GM18868 (cell line): Measurements from ENCODE around the gene GNB1L.
"Not testable (repeated sequence)": the region's sequence is repeated elsewhere in the genome, so short reads cannot be mapped to it uniquely, and the experiment has no call there.

Source experiments
- ATAC-seq: cut with Tn5 transposase; IDR thresholded peaks from one replicate; pipeline ENCODE4 v1.9.1; 2021; ENCODE audit warnings: mild to moderate bottlenecking, moderate library complexity; ENCODE audit not compliant: unreplicated experiment

The GNB1L gene

GRCh38 chr22:19889951-19890350, 35.3 kb upstream of the GNB1L start:
- no peak for ATAC-seq

- ATAC-seq: no peak
Measured at GRCh38 chr22:19888131-19888746, 33.6 kb upstream of the GNB1L start.

GRCh38 chr22:19887256-19887985, 32.7 kb upstream of the GNB1L start:
- ATAC-seq: no peak

GRCh38 chr22:19886605-19887255, 32.1 kb upstream of the GNB1L start:
- no peak for ATAC-seq

- no peak for ATAC-seq
Measured at GRCh38 chr22:19885841-19886592, 31.3 kb upstream of the GNB1L start.

GRCh38 chr22:19884954-19885751, 30.5 kb upstream of the GNB1L start:
- ATAC-seq: no peak

GRCh38 chr22:19884161-19884953, 29.7 kb upstream of the GNB1L start:
- no peak for ATAC-seq

GRCh38 chr22:19883446-19883845, 28.8 kb upstream of the GNB1L start:
- not testable (repeated sequence) for ATAC-seq

- no peak for ATAC-seq
Measured at GRCh38 chr22:19882446-19883381, 28.0 kb upstream of the GNB1L start.

- no peak for ATAC-seq
Measured at GRCh38 chr22:19880786-19881569, 26.3 kb upstream of the GNB1L start.

- ATAC-seq: no peak
Measured at GRCh38 chr22:19879992-19880785, 25.5 kb upstream of the GNB1L start.

GRCh38 chr22:19879643-19879991, 24.9 kb upstream of the GNB1L start:
- no peak for ATAC-seq

GRCh38 chr22:19879246-19879570, 24.5 kb upstream of the GNB1L start:
- no peak for ATAC-seq

- no peak for ATAC-seq
Measured at GRCh38 chr22:19878461-19879245, 24.0 kb upstream of the GNB1L start.

- no peak for ATAC-seq
Measured at GRCh38 chr22:19877626-19878339, 23.1 kb upstream of the GNB1L start.
